ENCODE measurements around the gene MAP7. TPM values are rescaled to one million over a fixed set of nuclear protein-coding genes. Genes with fewer than 3 reads are reported as not detected.

MAP7 gene
- total and polyA plus RNA-seq, 8 donors, result 15.7 to 22.0 (median 17.3) TPM

DNA sequence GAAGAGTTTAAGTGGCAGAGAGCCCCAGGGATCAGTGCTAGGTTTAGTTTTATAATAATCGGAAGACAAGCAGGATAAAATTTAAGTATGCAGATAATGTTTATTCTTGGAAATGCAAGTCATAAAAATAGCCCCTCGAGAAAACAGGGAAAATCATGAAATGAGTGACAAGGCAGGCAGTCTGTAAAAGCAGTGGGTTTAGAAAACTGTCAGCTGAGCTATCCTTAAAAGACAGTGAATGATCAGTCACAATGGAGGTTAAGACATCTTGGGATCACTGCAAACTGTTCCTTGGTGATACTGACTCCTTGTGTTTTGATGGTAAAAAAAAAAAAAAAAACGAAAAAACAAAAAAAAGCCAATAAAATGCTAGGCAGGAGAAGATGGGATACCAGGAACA lies 199.3 kb downstream of the MAP7 start:
- TF ChIP-seq CTCF (IDR thresholded peaks at IDR 0.05), result no peak
- intact Hi-C loops (cut with DNase I), result no loop called here
- Histone ChIP-seq H3K9me3 (no peaks in the 10 kb centered on the region), H3K27ac (no peak overlapping the region), H3K4me3 (no peak overlapping the region), H3K4me1 (peaks cover 0 to 8% of the 10 kb centered on the region in 2 donors), H3K27me3 (no peaks in the 10 kb centered on the region), H3K36me3 (no peaks in the 10 kb centered on the region)
- ATAC-seq (no peak), DNase-seq (no peak)

GRCh38 chr6:136347847-136348246 lies 202.4 kb downstream of the MAP7 start:
- Histone ChIP-seq H3K27ac (no peak overlapping the region), H3K36me3 (peaks cover 0 to 7% of the 10 kb centered on the region in 2 donors), H3K27me3 (no peaks in the 10 kb centered on the region), H3K9me3 (no peaks in the 10 kb centered on the region), H3K4me3 (no peak overlapping the region), H3K4me1 (peaks cover 0 to 8% of the 10 kb centered on the region in 2 donors)
- TF ChIP-seq CTCF (IDR thresholded peaks at IDR 0.05), result no peak
- DNase-seq (peak in 1 of 4 donors; percentile 50), ATAC-seq (peak; percentile 92)
- intact Hi-C loops (cut with DNase I), result no loop called here

GRCh38 chr6:136345145-136345544 lies 205.1 kb downstream of the MAP7 start:
- Histone ChIP-seq H3K4me1 (peaks cover 0 to 8% of the 10 kb centered on the region in 2 donors), H3K27me3 (no peaks in the 10 kb centered on the region), H3K4me3 (no peak overlapping the region), H3K9me3 (no peaks in the 10 kb centered on the region), H3K36me3 (peaks cover 0 to 7% of the 10 kb centered on the region in 2 donors), H3K27ac (no peak overlapping the region)
- intact Hi-C loops (cut with DNase I), result no loop called here
- no peak for ATAC-seq
- DNase-seq, result no peak
- TF ChIP-seq CTCF (IDR thresholded peaks at IDR 0.05), result no peak

GRCh38 chr6:136344420-136344819 lies 205.8 kb downstream of the MAP7 start:
- Histone ChIP-seq H3K27ac (no peak overlapping the region), H3K4me3 (no peak overlapping the region), H3K4me1 (peaks cover 0 to 8% of the 10 kb centered on the region in 2 donors), H3K9me3 (no peaks in the 10 kb centered on the region), H3K36me3 (peaks cover 0 to 7% of the 10 kb centered on the region in 2 donors), H3K27me3 (no peaks in the 10 kb centered on the region)
- ATAC-seq (no peak), DNase-seq (no peak)
- intact Hi-C loops (cut with DNase I), result no loop called here
- no peak for TF ChIP-seq CTCF (IDR thresholded peaks at IDR 0.05)

DNA sequence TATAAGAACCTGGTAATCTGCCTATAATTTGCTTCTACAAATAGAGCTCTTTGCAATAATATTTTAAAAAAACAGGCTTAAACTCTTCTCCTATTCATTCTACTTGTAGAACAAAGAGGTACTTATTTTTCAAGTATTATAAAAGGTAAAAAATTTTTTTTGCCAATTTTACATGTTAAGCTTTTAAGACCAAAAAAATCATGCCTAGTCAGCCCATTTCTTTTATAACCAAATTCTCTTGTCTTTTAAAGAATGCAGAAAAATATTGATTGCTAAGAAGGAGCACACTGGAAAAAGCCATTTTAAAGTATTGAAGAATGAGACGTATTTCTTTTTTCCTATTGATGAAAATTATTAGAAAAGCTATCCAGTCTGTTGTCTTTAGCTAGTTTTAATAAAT lies 206.5 kb downstream of the MAP7 start:
- H3K4me3 ChIP-seq, result no peak overlapping the region
- no peak for DNase-seq
- no peak for TF ChIP-seq CTCF (IDR thresholded peaks at IDR 0.05)
- intact Hi-C loops (cut with DNase I), result no loop called here
- peaks cover 0 to 7% of the 10 kb centered on the region in 2 donors for H3K36me3 ChIP-seq
- ATAC-seq, result no peak
- H3K27ac ChIP-seq, result no peak overlapping the region
- H3K27me3 ChIP-seq, result no peaks in the 10 kb centered on the region
- H3K4me1 ChIP-seq, result peaks cover 0 to 8% of the 10 kb centered on the region in 2 donors
- H3K9me3 ChIP-seq, result no peaks in the 10 kb centered on the region
